ENCODE measurements around the gene KDM5B.

- TF ChIP-seq SP1 (IDR thresholded peaks at IDR 0.05) (no peak), CTBP1 (IDR thresholded peaks at IDR 0.05; ENCODE audit: borderline replicate concordance) (no peak), BHLHE40 (IDR thresholded peaks at IDR 0.05; ENCODE audit: borderline replicate concordance) (no peak), PKNOX1 (IDR thresholded peaks at IDR 0.05) (no peak), L3MBTL2 (conservative IDR thresholded peaks at IDR 0.05) (no peak), FOXM1 (IDR thresholded peaks at IDR 0.05; ENCODE audit: borderline replicate concordance) (no peak)
Observed at GRCh38 chr1:202754293-202754692, 53.9 kb downstream of the KDM5B start.

All from HEK293T (cell line).